IMR-90 (cell line): ENCODE data around the gene UGT1A10. TPM values are rescaled to one million over a fixed set of nuclear protein-coding genes. Genes with fewer than 3 reads are reported as not detected.

Experiments
- ATAC-seq: fragments of 200-7000 bp; cut with Tn5 transposase; 2 replicates; pipeline ENCODE4 v1.9.1; 2020; ENCODE audit warnings: low read depth, mild to moderate bottlenecking, moderate library complexity
- BruUV-seq: library from RNA; stranded (reverse); fragments of 400-500 nt; replicated peaks from 2 replicates; lab custom pipeline; 2021; lab: Mats Ljungman, UMichigan
- CTCF ChIA-PET: fragments of 300-600 bp; formaldehyde crosslinking; extraction: SDS; loops from one replicate; lab custom pipeline; 2021; ENCODE audit warnings: antibody characterized with exemption; lab: Yijun Ruan, JAX
- POLR2A ChIA-PET: fragments of 300-600 bp; sonication (Branson Sonifier 250); formaldehyde crosslinking; loops from one replicate; lab custom pipeline; 2022; ENCODE audit warnings: antibody characterized with exemption; ENCODE audit not compliant: unreplicated experiment; lab: Charles Lee
- DNase-seq: peaks from one replicate; pipeline ENCODE4 v3.0.0; 2013
- H2AFZ ChIP-seq: replicated peaks from 2 replicates; pipeline ENCODE3; 2013; ENCODE audit warnings: low read length, mild to moderate bottlenecking; ENCODE audit not compliant: poor library complexity
- H2AK5ac ChIP-seq: 2 replicates; pipeline ENCODE4 v1.6.1; 2013; ENCODE audit warnings: low read depth, low read length, inconsistent platforms
- H2AK9ac ChIP-seq: replicated peaks from 2 replicates; pipeline ENCODE3; 2013; ENCODE audit warnings: mild to moderate bottlenecking, low read depth, low read length, moderate library complexity; ENCODE audit not compliant: poor library complexity
- H2BK120ac ChIP-seq: 2 replicates; pipeline ENCODE4 v1.6.1; 2013; ENCODE audit warnings: low read depth, low read length, inconsistent platforms
- H2BK15ac ChIP-seq: 3 replicates; pipeline ENCODE4 v1.6.1; 2013; ENCODE audit warnings: low read depth, low read length, inconsistent platforms
- H2BK20ac ChIP-seq: 2 replicates; pipeline ENCODE4 v1.6.1; 2013; ENCODE audit warnings: low read depth, mild to moderate bottlenecking, inconsistent platforms, low read length, moderate library complexity
- H2BK5ac ChIP-seq: 2 replicates; pipeline ENCODE4 v1.6.1; 2013; ENCODE audit warnings: mild to moderate bottlenecking, low read depth, low read length, inconsistent platforms; ENCODE audit not compliant: poor library complexity, severe bottlenecking
- H3K14ac ChIP-seq: replicated peaks from 2 replicates; pipeline ENCODE4 v1.6.1; 2013; ENCODE audit warnings: low read depth, low read length, inconsistent platforms
- H3K18ac ChIP-seq: 2 replicates; pipeline ENCODE4 v1.6.1; 2013; ENCODE audit warnings: low read depth, low read length, control low read depth
- H3K23ac ChIP-seq: 2 replicates; pipeline ENCODE4 v1.6.1; 2013; ENCODE audit warnings: low read depth, low read length, inconsistent platforms
- H3K27ac ChIP-seq: 2 replicates; pipeline ENCODE4 v1.5.1; 2013; ENCODE audit warnings: mild to moderate bottlenecking, control low read depth, low read length; ENCODE audit not compliant: insufficient read depth
- H3K27me3 ChIP-seq: 2 replicates; pipeline ENCODE4 v1.6.1; 2013; ENCODE audit warnings: low read length; ENCODE audit not compliant: control insufficient read depth, insufficient read depth
- H3K36me3 ChIP-seq: 2 replicates; pipeline ENCODE4 v1.6.1; 2013; ENCODE audit warnings: low read length, mixed read lengths; ENCODE audit not compliant: control insufficient read depth, insufficient read depth
- H3K4ac ChIP-seq: 2 replicates; pipeline ENCODE4 v1.6.1; 2013; ENCODE audit warnings: low read depth, low read length, inconsistent platforms
- H3K4me1 ChIP-seq: 2 replicates; pipeline ENCODE4 v1.6.1; 2013; ENCODE audit warnings: low read length, mixed read lengths; ENCODE audit not compliant: control insufficient read depth, insufficient read depth
- H3K4me2 ChIP-seq: 2 replicates; pipeline ENCODE4 v1.6.1; 2013; ENCODE audit warnings: low read depth, mild to moderate bottlenecking, control low read depth, low read length, moderate library complexity
- H3K4me3 ChIP-seq: 2 replicates; pipeline ENCODE4 v1.5.1; 2013; ENCODE audit warnings: low read depth, mild to moderate bottlenecking, control low read depth, low read length, moderate library complexity; ENCODE audit not compliant: insufficient read depth
- H3K56ac ChIP-seq: 2 replicates; pipeline ENCODE4 v1.6.1; 2013; ENCODE audit warnings: low read length, inconsistent platforms; ENCODE audit not compliant: insufficient read depth; ENCODE audit errors: extremely low read depth
- H3K79me1 ChIP-seq, 2 experiments: 2 replicates each; pipeline ENCODE4 v1.6.1; 2013; ENCODE audit warnings: low read length in 2 of 2, inconsistent platforms in 1 of 2, low read depth in 1 of 2
- H3K9ac ChIP-seq: 2 replicates; pipeline ENCODE4 v1.6.1; 2013; ENCODE audit warnings: low read depth, low read length, control low read depth
- H3K9me1 ChIP-seq: 2 replicates; pipeline ENCODE4 v1.6.1; 2013; ENCODE audit warnings: low read length, inconsistent platforms; ENCODE audit not compliant: insufficient read depth
- H3K9me3 ChIP-seq: 2 replicates; pipeline ENCODE4 v1.6.1; 2013; ENCODE audit warnings: low read length; ENCODE audit not compliant: control insufficient read depth, insufficient read depth
- H4K20me1 ChIP-seq: 2 replicates; pipeline ENCODE4 v1.6.1; 2013; ENCODE audit warnings: low read length, inconsistent platforms; ENCODE audit not compliant: insufficient read depth
- H4K5ac ChIP-seq: 2 replicates; pipeline ENCODE4 v1.6.1; 2013; ENCODE audit warnings: mild to moderate bottlenecking, low read depth, low read length, control low read depth
- H4K8ac ChIP-seq, 2 experiments: 2 replicates each; pipeline ENCODE4 v1.6.1; 2013; ENCODE audit warnings: low read depth in 2 of 2, low read length in 2 of 2, control low read depth in 1 of 2, inconsistent platforms in 1 of 2
- H4K91ac ChIP-seq: 2 replicates; pipeline ENCODE4 v1.6.1; 2013; ENCODE audit warnings: low read depth, low read length, inconsistent platforms; ENCODE audit not compliant: insufficient read depth
- CEBPB ChIP-seq: IDR thresholded peaks from 2 replicates; pipeline ENCODE4 v1.6.1; 2012; ENCODE audit warnings: low read depth, low read length, improper control_type of control experiment
- CHD1 ChIP-seq: IDR thresholded peaks from 2 replicates; pipeline ENCODE4 v1.6.1; 2012; ENCODE audit warnings: low read depth, low read length, improper control_type of control experiment
- NFE2L2 ChIP-seq: fragments of 150-350 bp; IDR thresholded peaks from 2 replicates; pipeline ENCODE4 v1.6.1; 2016; ENCODE audit warnings: low read depth, mild to moderate bottlenecking, low read length
- POLR2A ChIP-seq: IDR thresholded peaks from 2 replicates; pipeline ENCODE4 v1.6.1; 2012; ENCODE audit warnings: mild to moderate bottlenecking, low read depth, low read length
- RFX5 ChIP-seq: IDR thresholded peaks from 2 replicates; pipeline ENCODE4 v1.8.0; 2012; ENCODE audit warnings: low read depth, mild to moderate bottlenecking, low read length, moderate library complexity
- WGBS, 2 experiments: methylation state at CpG; one replicate each; pipeline versions ENCODE4 v1.1.5 to v1.1.7; 2013; ENCODE audit warnings: missing lambda C conversion rate in 2 of 2; ENCODE audit not compliant: insufficient read length in 1 of 2; ENCODE audit errors: extremely low coverage in 2 of 2; 5-methylcytosine and 5-hydroxymethylcytosine counted together
- dilution Hi-C: fragments of 300-500 bp; cut with HindIII; formaldehyde crosslinking; loops from one replicate; pipeline ENCODE4 v1.14.3; 2018; ENCODE audit warnings: low sequenced_read_pairs; ENCODE audit not compliant: unreplicated experiment
- in situ Hi-C: fragments of 300-500 bp; cut with MboI; formaldehyde crosslinking; loops from 3 replicates; pipeline ENCODE4 v1.14.3; 2019; ENCODE audit warnings: low sequenced_read_pairs, inconsistent platforms, mixed read lengths
- intact Hi-C: fragments of 100-400 bp; cut with micrococcal nuclease; formaldehyde crosslinking; loops from 2 replicates; pipeline ENCODE4 v1.10.0; 2022
- polyA plus RNA-seq, 3 experiments: library from polyadenylated mRNA; depleted of rRNA; stranded (reverse); fragments of >200 nt; gene quantifications; 2 replicates each; pipeline ENCODE4 v1.2.3, GENCODE V29; 2012; ENCODE audit warnings: low replicate concordance in 1 of 3
- total RNA-seq: library from RNA; depleted of rRNA; stranded (reverse); fragments of >200 nt; gene quantifications from 2 replicates; pipeline ENCODE4 v1.2.3, GENCODE V29; 2012

Gene UGT1A10
- total and polyA plus RNA-seq, 2 of the 4 experiments (the other 2 are of a cell fraction): not detected

- 46% methylated on average over 3 of the region's 5 CpGs; no CpG with 5 or more reads in 1 of the 2 experiments for WGBS, 2 experiments
- no peak overlapping the region for H2AK5ac ChIP-seq
Observed at GRCh38 chr2:233627331-233628025, 8.8 kb upstream of the UGT1A10 start.

More at GRCh38 chr2:233627331-233628025, 8.8 kb upstream of the UGT1A10 start:
- Histone ChIP-seq H2BK15ac (no peak overlapping the region), H4K20me1 (no peaks in the 10 kb centered on the region), H3K14ac (no peak overlapping the region), H2AFZ (no peak overlapping the region), H3K4me3 (no peak overlapping the region), H2BK120ac (no peak overlapping the region), H3K4me1 (no peaks in the 10 kb centered on the region), H3K9me3 (no peaks in the 10 kb centered on the region), H3K4me2 (no peak overlapping the region), H3K79me1 (no peaks in the 10 kb centered on the region), H4K8ac (no peak overlapping the region), H3K9ac (no peak overlapping the region), H2BK20ac (no peak overlapping the region), H3K36me3 (no peaks in the 10 kb centered on the region), H2BK5ac (no peak overlapping the region), H3K18ac (no peak overlapping the region), H4K5ac (no peak overlapping the region), H3K27ac (no peak overlapping the region), H4K91ac (no peak overlapping the region), H3K56ac (no peak overlapping the region), H3K27me3 (no peaks in the 10 kb centered on the region; the same call in 1 of the 2 replicates), H2AK9ac (no peak overlapping the region), H3K9me1 (no peaks in the 10 kb centered on the region), H3K4ac (no peak overlapping the region), H3K23ac (no peak overlapping the region)
- TF ChIP-seq NFE2L2: no peak
- no peak for TF ChIP-seq RFX5
- no peak for TF ChIP-seq POLR2A
- TF ChIP-seq CHD1: no peak
- no peak for TF ChIP-seq CEBPB
- ChIA-PET POLR2A (no interaction called here), CTCF (interaction anchor here (0.6 kb wide), 1 partner anchor 125 kb away, joined by 3 read pairs; no protein-coding TSS in a partner anchor)
- in situ Hi-C loops: no loop called here
- BruUV-seq: no TSS peak
- dilution Hi-C loops: no loop called here
- ATAC-seq (no peak), DNase-seq (no peak)
- intact Hi-C loops: no loop called here
